ENCODE measurements around the gene CCL4L2. TPM values are rescaled to one million over a fixed set of nuclear protein-coding genes. Genes with fewer than 3 reads are reported as not detected.
"Not testable (repeated sequence)": the region's sequence is repeated elsewhere in the genome, so short reads cannot be mapped to it uniquely, and the experiment has no call there.

The CCL4L2 gene
- total RNA-seq, 1 experiment from 2014 or later: not detected

DNA sequence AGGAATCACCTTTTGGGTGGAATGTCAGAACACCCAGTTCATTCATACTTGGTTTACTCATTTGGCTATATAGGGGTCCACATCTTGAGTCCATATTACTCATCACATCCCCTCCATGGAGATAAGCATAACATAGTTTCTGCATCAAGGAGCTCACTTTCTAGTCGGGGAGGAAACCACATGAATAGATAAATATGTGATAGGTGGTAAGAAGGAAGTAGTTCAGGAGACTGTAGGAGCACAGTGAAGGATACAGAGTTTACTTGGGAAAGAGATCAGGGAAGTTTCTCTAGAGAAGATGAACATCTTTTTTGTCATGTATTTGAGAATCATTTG, 4.4 kb upstream of the CCL4L2 start:
- H3K4me1 ChIP-seq; DNase-seq; H3K27ac ChIP-seq; H3K4me3 ChIP-seq; H3K36me3 ChIP-seq; H3K9me3 ChIP-seq (replicated peaks): not testable (repeated sequence)
- H3K27me3 ChIP-seq: peaks cover 15% of the 10 kb centered on the region; the same call in 1 of the 2 replicates

DNA sequence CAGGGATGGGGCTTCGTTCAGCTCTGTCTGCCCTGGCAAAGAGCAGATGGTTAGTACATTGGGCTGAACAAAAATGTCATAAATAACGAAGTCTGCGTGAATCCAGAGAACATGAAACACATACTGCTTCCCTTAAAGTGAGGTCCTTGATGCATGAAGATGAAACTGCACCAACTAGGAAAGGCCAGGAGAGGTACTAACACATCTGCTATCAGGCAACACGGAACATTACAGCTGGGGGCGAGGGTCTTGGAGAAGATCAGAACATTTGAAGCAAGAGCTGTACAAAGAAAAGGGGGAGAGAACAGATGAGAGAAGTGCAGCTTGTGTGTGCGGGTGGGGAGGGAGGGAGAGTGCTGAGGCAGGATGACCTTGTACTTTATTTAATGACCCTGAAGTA, 3.5 kb upstream of the CCL4L2 start:
- not testable (repeated sequence) for H3K36me3 ChIP-seq; H3K27ac ChIP-seq; H3K4me1 ChIP-seq; H3K9me3 ChIP-seq (replicated peaks); DNase-seq; H3K4me3 ChIP-seq
- H3K27me3 ChIP-seq: peaks cover 12% of the 10 kb centered on the region; the same call in 1 of the 2 replicates

DNA sequence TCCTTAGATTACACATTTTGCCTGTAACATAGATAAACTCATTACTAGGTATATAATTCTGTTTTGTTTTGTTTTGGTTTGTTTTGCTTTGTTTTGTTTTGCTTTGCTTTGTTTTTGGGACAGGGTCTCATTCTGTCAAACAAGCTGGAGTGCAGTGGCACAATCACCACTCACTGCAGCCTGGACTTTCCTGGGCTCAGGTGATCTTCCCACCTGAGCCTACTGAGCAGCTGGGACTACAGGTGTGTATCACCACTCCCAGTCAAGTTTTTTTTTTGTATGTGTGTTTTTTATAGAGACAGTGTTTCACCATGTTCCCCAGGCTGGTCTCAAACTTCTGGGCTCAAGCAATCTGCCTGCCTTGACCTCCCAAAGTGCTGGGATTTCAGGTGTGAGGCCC, 1.3 kb upstream of the CCL4L2 start:
- H3K4me3 ChIP-seq: no peak overlapping the region
- no peaks in the 10 kb centered on the region for H3K4me1 ChIP-seq
- DNase-seq: no peak
- 0 out of 2 replicates have a peak, but pooled peaks cover 1% of the 10 kb centered on the region for H3K27me3 ChIP-seq
- H3K27ac ChIP-seq: no peak overlapping the region
- no peaks in the 10 kb centered on the region for H3K9me3 ChIP-seq (replicated peaks)
- H3K36me3 ChIP-seq: no peaks in the 10 kb centered on the region

DNA sequence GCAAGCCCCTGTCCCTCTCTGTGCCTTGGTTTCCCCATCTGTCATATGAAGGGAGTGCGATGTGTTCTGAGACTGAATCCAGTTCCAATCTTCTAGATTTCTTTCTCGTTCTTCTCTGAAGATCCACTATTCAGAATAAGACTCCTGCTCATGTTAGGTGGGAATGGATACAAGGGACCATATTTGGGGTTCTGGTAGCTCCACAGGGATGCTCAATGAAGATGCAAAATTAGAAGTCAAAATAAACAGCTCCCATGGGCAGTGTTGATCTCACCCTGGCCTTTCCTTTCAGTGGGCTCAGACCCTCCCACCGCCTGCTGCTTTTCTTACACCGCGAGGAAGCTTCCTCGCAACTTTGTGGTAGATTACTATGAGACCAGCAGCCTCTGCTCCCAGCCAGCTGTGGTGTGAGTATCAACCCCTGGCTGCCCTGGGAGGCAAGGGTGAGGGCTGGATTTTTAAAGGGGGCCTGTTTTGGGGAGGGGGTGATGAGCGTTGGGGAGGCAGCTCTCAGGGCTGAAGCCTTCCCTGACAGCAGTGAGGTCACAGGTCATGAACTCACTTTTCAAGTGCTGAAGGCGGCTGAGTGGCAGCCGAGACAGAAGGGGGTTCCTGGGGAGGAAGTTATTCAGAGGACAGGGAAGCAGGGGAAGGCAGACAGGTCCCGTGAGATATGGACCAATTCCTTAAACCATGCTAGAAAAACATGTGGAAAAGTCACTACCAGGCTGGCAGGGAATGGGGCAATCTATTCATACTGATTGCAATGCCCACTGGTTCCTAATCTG, 815 bp downstream of the CCL4L2 start:
- H3K4me3 ChIP-seq; H3K9me3 ChIP-seq (replicated peaks); H3K4me1 ChIP-seq; H3K27me3 ChIP-seq; H3K27ac ChIP-seq; DNase-seq; H3K36me3 ChIP-seq: not testable (repeated sequence)

DNA sequence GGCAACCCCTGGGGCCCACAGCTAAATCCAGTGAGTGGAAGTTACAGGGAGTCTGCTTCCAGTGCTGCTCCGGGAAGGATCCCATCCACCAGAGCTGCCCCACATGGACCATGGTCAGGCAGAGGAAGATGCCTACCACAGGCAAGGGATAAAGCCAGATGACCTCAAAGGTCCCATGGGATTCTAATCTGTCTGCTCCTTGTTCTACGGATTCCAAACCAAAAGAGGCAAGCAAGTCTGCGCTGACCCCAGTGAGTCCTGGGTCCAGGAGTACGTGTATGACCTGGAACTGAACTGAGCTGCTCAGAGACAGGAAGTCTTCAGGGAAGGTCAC, 1.4 kb downstream of the CCL4L2 start:
- Histone ChIP-seq H3K9me3 (replicated peaks) (no peaks in the 10 kb centered on the region), H3K36me3 (no peaks in the 10 kb centered on the region), H3K27ac (no peak overlapping the region), H3K4me1 (no peaks in the 10 kb centered on the region), H3K4me3 (no peak overlapping the region), H3K27me3 (0 out of 2 replicates have a peak, but pooled peaks cover 3% of the 10 kb centered on the region)
- DNase-seq: no peak

DNA sequence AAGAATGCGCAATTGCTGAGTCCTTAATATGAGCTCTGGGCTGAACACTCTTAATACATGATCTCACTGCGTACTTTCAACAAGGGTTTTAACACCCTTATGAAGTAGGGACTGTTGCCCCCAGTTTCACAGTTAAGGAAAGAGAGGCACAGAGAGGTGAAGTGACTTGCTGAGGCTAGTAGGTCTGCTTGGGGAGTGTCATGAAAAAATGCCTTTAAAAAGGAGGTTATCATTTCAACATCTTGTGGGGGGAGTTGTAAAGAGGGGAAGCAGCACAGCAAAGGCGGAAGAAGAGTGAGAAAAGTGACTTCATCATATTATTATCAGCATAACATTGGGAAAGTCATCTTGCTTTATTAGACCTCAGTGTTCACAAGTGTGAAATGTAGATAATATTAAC, 2.1 kb downstream of the CCL4L2 start:
- no peak for DNase-seq
- Histone ChIP-seq H3K36me3 (no peaks in the 10 kb centered on the region), H3K4me3 (no peak overlapping the region), H3K27ac (no peak overlapping the region), H3K27me3 (0 out of 2 replicates have a peak, but pooled peaks cover 3% of the 10 kb centered on the region), H3K9me3 (replicated peaks) (no peaks in the 10 kb centered on the region), H3K4me1 (no peaks in the 10 kb centered on the region)

DNA sequence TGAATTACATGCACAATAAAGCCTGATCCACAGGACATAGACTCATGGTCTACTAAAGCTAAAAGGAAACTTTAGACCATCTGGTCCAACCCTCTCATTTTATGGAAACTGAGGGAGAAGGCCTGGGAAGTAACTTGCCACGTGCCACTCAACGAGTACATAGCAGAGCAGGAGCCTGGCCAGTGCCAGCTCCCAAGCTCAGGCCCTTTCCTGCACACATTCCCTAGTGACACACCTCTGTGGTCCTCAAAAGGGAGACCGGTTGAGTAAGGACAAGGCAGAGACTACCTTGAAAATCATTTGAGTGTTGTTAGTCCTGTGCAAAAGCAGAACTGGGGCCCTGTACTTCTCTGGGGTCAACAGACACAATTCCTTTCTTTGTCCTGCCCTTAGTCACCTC, 2.8 kb downstream of the CCL4L2 start:
- H3K4me1 ChIP-seq: no peaks in the 10 kb centered on the region
- no peaks in the 10 kb centered on the region for H3K36me3 ChIP-seq
- no peak overlapping the region for H3K4me3 ChIP-seq
- no peaks in the 10 kb centered on the region for H3K9me3 ChIP-seq (replicated peaks)
- DNase-seq: no peak
- H3K27me3 ChIP-seq: 0 out of 2 replicates have a peak, but pooled peaks cover 3% of the 10 kb centered on the region
- no peak overlapping the region for H3K27ac ChIP-seq

DNA sequence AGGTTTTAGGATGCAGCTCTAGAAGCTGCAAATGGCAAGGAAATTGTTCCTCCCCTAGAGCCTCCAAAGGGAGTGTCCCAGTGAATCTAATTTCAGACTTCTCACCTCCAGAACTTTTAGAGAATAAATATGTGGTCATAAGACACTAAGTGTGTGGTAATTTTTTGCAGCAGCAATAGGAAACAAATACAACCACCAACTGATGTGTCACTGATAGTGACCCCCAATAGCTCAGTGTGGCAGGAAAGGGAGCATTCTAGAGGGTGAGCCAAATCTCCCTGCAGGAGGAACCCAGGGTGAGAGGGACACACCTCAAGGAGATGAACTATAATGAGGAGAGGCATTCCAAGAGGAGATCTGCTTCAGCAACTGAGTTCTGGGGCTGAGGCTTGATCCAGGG, 4.1 kb downstream of the CCL4L2 start:
- Histone ChIP-seq H3K36me3 (no peaks in the 10 kb centered on the region), H3K27me3 (0 out of 2 replicates have a peak, but pooled peaks cover 3% of the 10 kb centered on the region), H3K9me3 (replicated peaks) (no peaks in the 10 kb centered on the region), H3K4me3 (no peak overlapping the region), H3K27ac (no peak overlapping the region), H3K4me1 (no peaks in the 10 kb centered on the region)
- DNase-seq: no peak

DNA sequence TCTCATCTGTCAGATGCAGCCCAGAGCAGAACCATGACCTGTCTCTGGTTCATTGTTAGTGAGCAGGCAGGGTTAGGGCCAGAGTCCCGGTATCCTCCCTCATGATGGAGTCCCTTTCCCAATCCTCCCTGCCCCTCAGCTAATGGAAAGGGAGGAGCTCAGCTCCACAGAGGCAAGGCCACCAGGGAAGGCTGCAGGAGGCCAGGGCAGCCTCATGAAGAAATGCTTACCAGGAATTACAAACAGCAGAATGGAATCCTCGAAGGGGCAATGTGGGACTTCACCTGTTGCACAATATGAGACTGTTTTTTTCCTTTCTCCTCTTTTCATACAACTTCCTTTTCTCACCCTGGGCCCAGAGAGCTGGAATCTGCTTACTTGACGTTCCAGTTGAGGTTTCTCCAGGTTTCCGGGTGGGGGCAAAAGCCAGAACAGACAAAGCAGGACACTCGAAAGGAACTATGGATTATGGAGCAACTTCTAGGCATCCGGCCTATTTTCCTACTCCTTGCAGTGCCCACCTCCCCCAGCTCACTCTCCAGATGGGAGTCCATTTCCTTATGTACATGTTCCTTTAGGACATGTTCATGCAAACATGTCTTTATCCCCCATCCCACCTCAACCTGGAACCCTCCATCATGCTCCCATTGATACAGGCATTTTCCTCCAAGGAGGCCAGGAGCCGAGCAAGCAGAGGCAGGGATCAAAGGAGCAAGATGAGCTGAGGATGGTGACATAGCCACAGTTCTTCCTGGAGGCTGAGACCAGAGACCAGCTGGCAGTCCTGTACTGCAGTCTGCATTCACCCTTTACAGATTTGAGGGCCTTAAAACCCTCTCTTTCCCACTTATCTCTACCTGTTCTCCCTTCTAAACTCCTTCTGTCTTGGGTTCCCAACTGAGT, 4.8 kb downstream of the CCL4L2 start:
- not testable (repeated sequence) for H3K27me3 ChIP-seq; H3K4me3 ChIP-seq; H3K9me3 ChIP-seq (replicated peaks); H3K27ac ChIP-seq; H3K36me3 ChIP-seq; DNase-seq; H3K4me1 ChIP-seq

DNA sequence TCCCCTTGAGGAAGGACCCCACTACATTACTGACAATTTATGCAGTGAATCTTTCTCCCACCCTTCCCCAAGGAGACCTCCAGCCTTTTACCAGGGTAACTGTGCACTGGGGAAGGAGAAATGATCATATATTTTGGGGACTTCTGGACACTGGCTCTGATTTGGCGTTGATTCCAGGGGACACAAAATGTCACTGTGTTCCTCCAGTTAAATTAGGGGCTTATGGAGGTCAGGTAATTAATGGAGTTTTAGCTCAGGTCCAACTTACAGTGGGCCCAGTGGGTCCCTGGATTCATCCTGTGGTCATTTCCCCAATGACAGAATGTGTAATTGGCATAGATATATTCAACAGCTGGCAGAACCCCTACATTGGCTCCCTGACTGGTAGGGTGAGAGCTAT, 8.7 kb downstream of the CCL4L2 start:
- H3K36me3 ChIP-seq; H3K9me3 ChIP-seq (replicated peaks); H3K4me3 ChIP-seq; H3K4me1 ChIP-seq; H3K27ac ChIP-seq; DNase-seq; H3K27me3 ChIP-seq: not testable (repeated sequence)

DNA sequence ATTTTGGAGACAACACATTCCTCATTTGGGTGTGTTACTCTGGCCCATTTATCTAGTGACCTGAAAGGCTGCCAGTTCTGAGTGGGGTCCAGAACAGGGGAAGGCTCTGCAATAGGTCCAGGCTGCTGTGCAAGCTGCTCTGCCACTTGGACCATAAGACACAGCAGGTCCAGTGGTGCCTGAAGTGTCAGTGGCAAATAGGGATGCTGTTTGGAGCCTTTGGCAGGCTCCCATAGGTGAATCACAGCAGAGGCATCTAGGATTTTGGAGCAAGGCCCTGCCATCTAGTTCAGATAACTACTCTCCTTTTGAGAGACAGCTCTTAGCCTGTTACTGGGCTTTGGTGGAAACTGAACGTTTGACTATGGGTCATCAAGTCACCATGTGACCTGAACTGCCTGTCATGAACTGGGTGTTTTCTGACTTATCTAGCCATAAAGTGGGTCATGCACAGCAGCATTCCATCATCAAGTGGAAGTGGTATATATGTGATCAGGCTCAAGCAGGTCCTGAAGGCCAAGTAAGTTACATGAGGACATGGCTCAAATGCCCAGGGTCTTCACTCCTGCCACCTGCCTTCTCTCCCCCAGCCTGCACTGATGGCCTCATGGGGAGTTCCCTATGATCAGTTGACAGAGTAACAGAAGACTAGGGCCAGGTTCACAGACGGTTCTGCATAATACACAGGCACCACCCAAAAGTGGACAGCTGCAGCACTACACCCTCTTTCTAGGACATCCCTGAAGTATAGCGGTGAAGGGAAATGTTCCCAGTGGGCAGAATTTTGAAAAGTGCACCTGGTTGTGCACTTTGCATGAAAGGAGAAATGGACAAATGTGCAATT, 10.1 kb downstream of the CCL4L2 start:
- not testable (repeated sequence) for H3K27ac ChIP-seq; H3K27me3 ChIP-seq; H3K9me3 ChIP-seq (replicated peaks); H3K4me1 ChIP-seq; H3K4me3 ChIP-seq; H3K36me3 ChIP-seq; DNase-seq

DNA sequence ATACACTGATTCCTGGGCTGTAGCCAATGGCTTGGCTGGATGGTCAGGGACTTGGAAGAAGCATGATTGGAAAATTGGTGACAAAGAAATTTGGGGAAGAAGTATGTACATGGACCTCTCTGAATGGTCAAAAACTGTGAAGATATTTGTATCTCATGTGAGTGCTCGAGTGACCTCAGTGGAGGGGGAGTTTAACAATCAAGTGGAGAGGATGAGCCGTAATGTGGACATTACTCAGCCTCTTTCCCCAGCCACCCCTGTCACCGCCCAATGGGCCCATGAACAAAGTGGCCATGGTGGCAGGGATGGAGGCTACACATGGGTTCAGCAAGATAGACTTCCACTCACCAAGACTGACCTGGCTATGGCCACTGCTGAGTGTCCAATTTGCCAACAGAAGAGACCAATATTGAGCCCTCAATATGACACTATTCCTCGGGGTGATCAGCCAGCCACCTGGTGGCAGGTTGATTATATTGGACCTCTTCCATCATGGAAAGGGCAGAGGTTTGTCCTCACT, 10.8 kb downstream of the CCL4L2 start:
- H3K27ac ChIP-seq; H3K4me1 ChIP-seq; H3K27me3 ChIP-seq; H3K4me3 ChIP-seq; H3K9me3 ChIP-seq (replicated peaks); DNase-seq; H3K36me3 ChIP-seq: not testable (repeated sequence)

DNA sequence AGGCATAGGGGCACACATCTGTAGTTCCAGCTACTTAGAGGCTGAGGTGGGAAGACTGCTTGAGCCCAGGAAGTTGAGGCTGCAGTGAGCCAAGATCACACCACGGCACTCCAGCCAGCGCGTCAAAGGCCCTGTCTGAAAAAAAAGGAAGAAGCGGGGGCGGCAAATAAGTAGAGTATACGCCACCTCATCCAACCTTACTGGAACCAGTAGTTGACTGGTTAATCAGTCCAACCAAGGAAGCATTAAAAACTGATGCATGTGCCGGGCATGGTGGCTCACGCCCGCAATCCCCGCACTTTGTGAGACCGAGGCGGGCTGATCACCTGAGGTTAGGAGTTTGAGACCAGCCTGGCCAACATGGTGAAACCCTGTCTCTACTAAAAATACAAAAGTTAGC, 12.1 kb downstream of the CCL4L2 start:
- not testable (repeated sequence) for H3K27me3 ChIP-seq; H3K27ac ChIP-seq; H3K36me3 ChIP-seq; H3K9me3 ChIP-seq (replicated peaks); H3K4me1 ChIP-seq; DNase-seq; H3K4me3 ChIP-seq

DNA sequence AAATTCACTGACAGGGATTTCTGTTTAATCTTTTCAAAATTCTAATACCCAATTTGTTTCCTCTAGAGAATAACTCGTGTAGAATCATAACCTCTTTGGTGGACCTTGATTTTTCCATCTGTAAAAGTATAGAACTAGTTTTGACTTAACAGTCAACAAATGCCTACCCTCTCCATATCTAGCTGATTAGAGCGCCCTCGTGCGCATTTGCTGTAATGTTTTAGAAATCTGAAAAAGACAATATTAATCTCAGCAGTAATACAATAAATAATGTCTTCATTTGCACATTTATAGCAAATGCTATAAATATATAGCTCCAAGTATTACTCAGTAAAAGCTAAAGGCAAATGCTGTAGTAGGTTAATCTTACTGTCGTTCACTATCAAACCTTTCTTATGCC, 18.8 kb downstream of the CCL4L2 start:
- not testable (repeated sequence) for DNase-seq; H3K4me3 ChIP-seq; H3K27ac ChIP-seq; H3K9me3 ChIP-seq (replicated peaks); H3K36me3 ChIP-seq; H3K27me3 ChIP-seq; H3K4me1 ChIP-seq

DNA sequence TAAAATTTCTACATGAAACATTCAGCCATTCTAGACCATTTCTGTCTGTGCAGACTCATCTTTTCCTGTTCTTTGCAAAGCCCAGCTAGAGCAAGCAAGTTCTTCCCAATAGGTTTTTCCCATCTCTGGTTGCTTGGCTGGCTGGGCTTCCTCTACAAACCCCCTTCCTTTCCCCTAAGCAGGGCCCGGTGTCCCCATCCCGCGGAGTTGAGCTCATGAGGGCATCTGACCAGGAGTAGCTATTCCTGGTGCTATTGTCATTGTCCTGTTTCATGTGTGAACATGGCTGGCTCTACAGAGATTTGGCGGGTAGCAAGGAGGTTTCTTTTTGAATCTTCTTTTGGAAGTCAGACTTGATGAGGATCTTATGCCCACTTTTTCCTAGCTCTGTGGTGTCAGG, 31.2 kb downstream of the CCL4L2 start:
- not testable (repeated sequence) for DNase-seq; H3K36me3 ChIP-seq; H3K27me3 ChIP-seq; H3K4me1 ChIP-seq; H3K27ac ChIP-seq; H3K9me3 ChIP-seq (replicated peaks); H3K4me3 ChIP-seq
